CD14-positive monocyte (primary cell): Measurements from ENCODE around the gene HDAC4. TPM values are rescaled to one million over a fixed set of nuclear protein-coding genes. Genes with fewer than 3 reads are reported as not detected.

Experiments used
- DNase-seq, 3 donors: peaks; one replicate each; pipeline ENCODE4 v3.0.0-alpha.2; 2011 to 2022
- H2AFZ ChIP-seq: 2 replicates; pipeline ENCODE4 v1.6.0; 2012; ENCODE audit warnings: mild to moderate bottlenecking, low read depth, low read length, inconsistent platforms; ENCODE audit not compliant: insufficient read depth, poor library complexity, severe bottlenecking
- H3K27ac ChIP-seq, 2 donors: 1 replicate in 1 of 2; 2 replicates in 1 of 2; pipeline ENCODE4 v1.5.1; 2012 to 2013; ENCODE audit warnings: low read length in 2 of 2, control low read depth in 1 of 2, inconsistent platforms in 1 of 2, low read depth in 1 of 2, mild to moderate bottlenecking in 1 of 2
- H3K27me3 ChIP-seq, 2 donors: one replicate each; pipeline versions ENCODE4 v1.6.0 to v1.6.1; 2011 to 2013; ENCODE audit warnings: low read length in 2 of 2; ENCODE audit not compliant: control insufficient read depth in 2 of 2, insufficient read depth in 2 of 2
- H3K36me3 ChIP-seq, 2 donors: replicated peaks in 1 of 2; 1 replicate in 1 of 2; 2 replicates in 1 of 2; pipeline versions ENCODE4 v1.5.1 to v1.6.1; 2012 to 2013; ENCODE audit warnings: low read length in 2 of 2, control low read depth in 1 of 2, inconsistent platforms in 1 of 2, mild to moderate bottlenecking in 1 of 2; ENCODE audit not compliant: insufficient read depth in 2 of 2, control insufficient read depth in 1 of 2
- H3K4me1 ChIP-seq, 2 donors: 1 replicate in 1 of 2; 2 replicates in 1 of 2; pipeline versions ENCODE4 v1.5.1 to v1.6.1; 2012 to 2013; ENCODE audit warnings: low read length in 2 of 2, control low read depth in 1 of 2, inconsistent platforms in 1 of 2, mild to moderate bottlenecking in 1 of 2, moderate library complexity in 1 of 2; ENCODE audit not compliant: insufficient read depth in 2 of 2, control insufficient read depth in 1 of 2
- H3K4me2 ChIP-seq: replicated peaks from 2 replicates; pipeline ENCODE3; 2012; ENCODE audit warnings: low read length, moderate library complexity, mild to moderate bottlenecking; ENCODE audit not compliant: poor library complexity, severe bottlenecking; ENCODE audit errors: extremely low read depth
- H3K4me3 ChIP-seq, 3 experiments: fragments of 200-600 bp in 1 of 3; sonication (generic) in 1 of 3; replicated peaks in 1 of 3; 1 replicate in 2 of 3; 2 replicates in 1 of 3; pipeline ENCODE4 v1.5.1; 2011 to 2013; ENCODE audit warnings: low read length in 3 of 3, mild to moderate bottlenecking in 3 of 3, control low read depth in 2 of 3, low read depth in 2 of 3, inconsistent platforms in 1 of 3, moderate library complexity in 1 of 3
- H3K79me2 ChIP-seq: 2 replicates; pipeline ENCODE4 v1.6.0; 2012; ENCODE audit warnings: mild to moderate bottlenecking, control low read depth, inconsistent platforms, low read length, moderate library complexity; ENCODE audit not compliant: insufficient read depth
- H3K9ac ChIP-seq: 2 replicates; pipeline ENCODE4 v1.6.0; 2017; ENCODE audit warnings: low read length, mild to moderate bottlenecking; ENCODE audit not compliant: insufficient read depth, poor library complexity, severe bottlenecking
- H3K9me3 ChIP-seq, 2 donors: replicated peaks in 1 of 2; 1 replicate in 1 of 2; 2 replicates in 1 of 2; pipeline versions ENCODE4 v1.5.1 to v1.6.1; 2012 to 2013; ENCODE audit warnings: low read length in 2 of 2, control low read depth in 1 of 2; ENCODE audit not compliant: control insufficient read depth in 1 of 2, insufficient read depth in 1 of 2
- H4K20me1 ChIP-seq: 2 replicates; pipeline ENCODE4 v1.6.0; 2012; ENCODE audit warnings: mild to moderate bottlenecking, low read length, control low read depth, moderate library complexity; ENCODE audit not compliant: insufficient read depth
- H3K27ac Mint-ChIP-seq, 7 donors: one replicate each; pipeline ENCODE4 v1.8.0; 2020; ENCODE audit warnings: mild to moderate bottlenecking in 7 of 7, mixed read lengths in 7 of 7, moderate library complexity in 6 of 7, inconsistent platforms in 2 of 7
- H3K27me3 Mint-ChIP-seq, 3 donors: one replicate each; pipeline ENCODE4 v1.8.0; 2021 to 2022; ENCODE audit warnings: low read depth in 3 of 3, mild to moderate bottlenecking in 3 of 3, mixed read lengths in 3 of 3, moderate library complexity in 3 of 3, inconsistent platforms in 1 of 3
- H3K36me3 Mint-ChIP-seq, 2 donors: one replicate each; pipeline ENCODE4 v1.8.0; 2020; ENCODE audit warnings: mixed read lengths in 2 of 2, inconsistent platforms in 1 of 2, mild to moderate bottlenecking in 1 of 2
- H3K4me1 Mint-ChIP-seq: one replicate; pipeline ENCODE4 v1.8.0; 2020; ENCODE audit warnings: mild to moderate bottlenecking, mixed read lengths
- H3K4me3 Mint-ChIP-seq, 2 donors: one replicate each; pipeline ENCODE4 v1.8.0; 2020; ENCODE audit warnings: mild to moderate bottlenecking in 2 of 2, mixed read lengths in 2 of 2, moderate library complexity in 1 of 2
- H3K9me3 Mint-ChIP-seq, 7 donors: one replicate each; pipeline ENCODE4 v1.8.0; 2020 to 2022; ENCODE audit warnings: mixed read lengths in 7 of 7, mild to moderate bottlenecking in 6 of 7, moderate library complexity in 6 of 7, inconsistent platforms in 2 of 7
- CTCF ChIP-seq: fragments of 200-600 bp; IDR thresholded peaks from one replicate; pipeline ENCODE4 v1.8.0; 2022; ENCODE audit warnings: antibody characterized with exemption, mild to moderate bottlenecking
- WGBS: methylation state at CpG from one replicate; pipeline ENCODE4 v1.1.5; 2013; ENCODE audit warnings: missing lambda C conversion rate; ENCODE audit not compliant: insufficient coverage; 5-methylcytosine and 5-hydroxymethylcytosine counted together
- intact Hi-C, 2 donors: fragments of 100-400 bp; cut with micrococcal nuclease; formaldehyde crosslinking; loops; one replicate each; pipeline versions ENCODE4 v1.15.0 to v1.15.1; 2023
- polyA plus RNA-seq, 3 donors: library from polyadenylated mRNA; depleted of rRNA in 1 of 3; unstranded in 2 of 3; stranded (reverse) in 1 of 3; fragments of 300-500 nt in 2 of 3; fragments of >200 nt in 1 of 3; fragmentation: Illumina TruSeq in 2 of 3; gene quantifications; 1 replicate in 2 of 3; 2 replicates in 1 of 3; pipeline ENCODE4 v1.2.3, GENCODE V29; 2012 to 2021

The HDAC4 gene
- polyA plus RNA-seq, 3 donors: 3.3 to 23.0 (median 4.5) TPM

GRCh38 chr2:239054921-239055320 is 345.9 kb downstream of the HDAC4 start:
- peaks cover 70 to 94% of the 10 kb centered on the region in 2 donors for H3K36me3 ChIP-seq
- peak overlapping the region in 1 of 7 donors; percentile 26 for H3K27ac Mint-ChIP-seq

GRCh38 chr2:239053801-239054503 is 346.9 kb downstream of the HDAC4 start:
- Histone ChIP-seq H3K79me2 (no peaks in the 10 kb centered on the region), H3K9me3 (no peaks in the 10 kb centered on the region), H4K20me1 (peaks cover 21% of the 10 kb centered on the region), H3K4me1 (no peaks in the 10 kb centered on the region), H3K36me3 (peaks cover 70 to 90% of the 10 kb centered on the region in 2 donors), H3K27ac (no peak overlapping the region), H3K4me2 (no peak overlapping the region), H3K4me3 (no peak overlapping the region), H3K27me3 (no peaks in the 10 kb centered on the region), H3K9ac (no peak overlapping the region), H2AFZ (no peak overlapping the region)
- no peak overlapping the region for H3K4me3 Mint-ChIP-seq
- H3K9me3 Mint-ChIP-seq: peaks cover 0 to 2% (median 0%) of the 10 kb centered on the region in 7 donors
- no peak for TF ChIP-seq CTCF
- no peak for DNase-seq
- intact Hi-C loops: no loop called here
- peaks cover 20 to 47% of the 10 kb centered on the region in 2 donors for H3K36me3 Mint-ChIP-seq
- H3K4me1 Mint-ChIP-seq: no peaks in the 10 kb centered on the region
- H3K27me3 Mint-ChIP-seq: peaks cover 0 to 1% (median 0%) of the 10 kb centered on the region in 3 donors
- 99% methylated on average over 12 of the region's 15 CpGs for WGBS
- H3K27ac Mint-ChIP-seq: peak overlapping the region in 4 of 7 donors; percentile 7 to 46 (median 18)

More at GRCh38 chr2:239054921-239055320, 345.9 kb downstream of the HDAC4 start:
- Histone ChIP-seq H3K9ac (no peak overlapping the region), H3K9me3 (no peaks in the 10 kb centered on the region), H2AFZ (no peak overlapping the region), H3K4me2 (no peak overlapping the region), H3K4me3 (no peak overlapping the region), H4K20me1 (peaks cover 31% of the 10 kb centered on the region), H3K27me3 (no peaks in the 10 kb centered on the region), H3K4me1 (no peaks in the 10 kb centered on the region), H3K27ac (no peak overlapping the region), H3K79me2 (no peaks in the 10 kb centered on the region)
- peaks cover 0 to 2% (median 0%) of the 10 kb centered on the region in 7 donors for H3K9me3 Mint-ChIP-seq
- intact Hi-C loops: no loop called here
- no peak for TF ChIP-seq CTCF
- WGBS: 91% methylated on average over 4 of the region's 8 CpGs
- DNase-seq: no peak
- no peaks in the 10 kb centered on the region for H3K4me1 Mint-ChIP-seq
- H3K36me3 Mint-ChIP-seq: peaks cover 19 to 47% of the 10 kb centered on the region in 2 donors
- peaks cover 0 to 1% (median 0%) of the 10 kb centered on the region in 3 donors for H3K27me3 Mint-ChIP-seq
- no peak overlapping the region for H3K4me3 Mint-ChIP-seq
